NCI-H187 (cell line): ENCODE results near the gene WDR75.
"Not testable (repeated sequence)": the region's sequence is repeated elsewhere in the genome, so short reads cannot be mapped to it uniquely, and the experiment has no call there.

Experiments used
- DNase-seq, 2 experiments: peaks; one replicate each; lab custom pipeline; 2025; lab: John Stamatoyannopoulos, UW

WDR75 gene

GRCh38 chr2:189440947-189441708 is at the start of gene WDR75:
Gene WDR75 (plus strand): TSS chr2:189441474. CDS start chr2:189441493, 19 bp downstream.
- DNase-seq, result peak; percentile 82 to 83

GRCh38 chr2:189393440-189394111 is 47.7 kb upstream of the WDR75 start:
- DNase-seq, result no peak

GRCh38 chr2:189394525-189394924 is 46.7 kb upstream of the WDR75 start:
- DNase-seq, result no peak

- no peak for DNase-seq
These were observed 38.3 kb upstream of the WDR75 start for GRCh38 chr2:189402932-189403331.

- DNase-seq, result no peak
These were observed 34.6 kb upstream of the WDR75 start for GRCh38 chr2:189406586-189407233.

- DNase-seq, result no peak
These were observed 33.7 kb upstream of the WDR75 start for GRCh38 chr2:189407281-189408209.

- no peak for DNase-seq
These were observed 33.0 kb upstream of the WDR75 start for GRCh38 chr2:189408294-189408693.

- no peak for DNase-seq
These were observed 32.1 kb upstream of the WDR75 start for GRCh38 chr2:189409131-189409530.

GRCh38 chr2:189409647-189410046 is 31.6 kb upstream of the WDR75 start:
- DNase-seq, result no peak

- DNase-seq, result no peak
These were observed 29.4 kb upstream of the WDR75 start for GRCh38 chr2:189411860-189412259.

- no peak for DNase-seq
These were observed 28.8 kb upstream of the WDR75 start for GRCh38 chr2:189412330-189412953.

GRCh38 chr2:189413249-189413648 is 28.0 kb upstream of the WDR75 start:
- no peak for DNase-seq

GRCh38 chr2:189421644-189422043 is 19.6 kb upstream of the WDR75 start:
- DNase-seq, result no peak

GRCh38 chr2:189424961-189425360 is 16.3 kb upstream of the WDR75 start:
- no peak for DNase-seq

GRCh38 chr2:189425676-189426075 is 15.6 kb upstream of the WDR75 start:
- no peak for DNase-seq

GRCh38 chr2:189426886-189427285 is 14.4 kb upstream of the WDR75 start:
- no peak for DNase-seq

GRCh38 chr2:189427872-189428271 is 13.4 kb upstream of the WDR75 start:
- no peak for DNase-seq

- DNase-seq, result not testable (repeated sequence)
These were observed 10.8 kb upstream of the WDR75 start for GRCh38 chr2:189430448-189430847.

GRCh38 chr2:189435803-189436202 is 5.5 kb upstream of the WDR75 start:
- not testable (repeated sequence) for DNase-seq

- DNase-seq, result no peak
These were observed 3.3 kb upstream of the WDR75 start for GRCh38 chr2:189437926-189438325.

GRCh38 chr2:189439342-189439741 is 1.9 kb upstream of the WDR75 start:
- no peak for DNase-seq

GRCh38 chr2:189440644-189440946 is 679 bp upstream of the WDR75 start:
- DNase-seq, result peak in 1 of 2 experiments; percentile 18
